ENCODE results near the gene EFNA5. TPM values are rescaled to one million over a fixed set of nuclear protein-coding genes. Genes with fewer than 3 reads are reported as not detected.

EFNA5 gene
- polyA plus RNA-seq, 1 donor (not counting 4 experiments of a cell fraction or from before 2014, with no cell fraction given), result 4.8 TPM

DNA sequence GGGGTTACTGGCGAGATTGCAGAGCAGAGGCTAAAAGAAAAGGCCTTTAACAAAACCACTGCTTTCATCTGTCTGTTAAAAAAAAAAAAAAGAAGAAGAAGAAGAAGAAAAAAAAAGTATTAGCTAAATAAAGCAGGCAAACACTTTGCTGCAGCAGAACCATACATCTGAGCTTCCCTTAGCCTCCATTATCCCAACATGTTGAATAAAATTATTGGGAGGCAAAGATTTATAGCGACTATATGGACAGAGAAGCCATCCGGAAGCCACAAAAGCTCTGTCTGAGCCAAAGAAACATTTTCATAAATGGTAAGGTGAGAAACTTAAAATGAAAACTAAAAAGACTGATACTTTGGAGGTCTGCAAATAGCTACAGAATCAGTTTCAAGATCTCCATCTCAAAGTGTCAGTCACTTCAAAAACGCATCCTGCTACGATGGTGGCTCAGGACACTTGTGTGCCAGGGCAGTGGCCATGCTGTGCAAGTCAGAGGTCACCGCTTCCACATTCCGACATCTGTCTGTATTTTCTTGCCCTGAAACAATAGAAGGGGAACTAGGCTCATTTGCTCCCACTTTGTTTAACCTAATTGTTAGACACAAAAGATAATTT lies 9.6 kb downstream of the EFNA5 start:
- Histone ChIP-seq H3K36me3 (ENCODE audit: control insufficient read depth in 2 of 2, extremely low read depth in 1 of 2, insufficient read depth in 2 of 2, low read length in 2 of 2) (no peaks in the 10 kb centered on the region), H3K4me3 (ENCODE audit: control insufficient read depth in 2 of 3, extremely low read depth in 1 of 3, insufficient read depth in 2 of 3, low read depth in 1 of 3, low read length in 3 of 3) (no peak overlapping the region), H3K9me3 (ENCODE audit: control insufficient read depth, low read depth, low read length) (no peaks in the 10 kb centered on the region), H3K4me2 (ENCODE audit: control insufficient read depth, extremely low read depth, insufficient read depth, low read depth, low read length) (no peak overlapping the region), H3K79me2 (ENCODE audit: control insufficient read depth, insufficient read depth, low read length) (peaks cover 54% of the 10 kb centered on the region), H2AFZ (ENCODE audit: control insufficient read depth, low read length) (no peak overlapping the region), H3K27me3 (ENCODE audit: control insufficient read depth, extremely low read depth, insufficient read depth, low read length) (no peaks in the 10 kb centered on the region), H3K4me1 (ENCODE audit: control insufficient read depth, extremely low read depth, insufficient read depth, low read length) (peaks cover 3% of the 10 kb centered on the region), H3K9ac (ENCODE audit: control insufficient read depth, extremely low read depth, insufficient read depth, low read length) (no peak overlapping the region), H3K27ac (ENCODE audit: control insufficient read depth, insufficient read depth, low read length) (no peak overlapping the region), H3K9me1 (ENCODE audit: control insufficient read depth, extremely low read depth, insufficient read depth, low read length) (no peaks in the 10 kb centered on the region), H4K20me1 (ENCODE audit: control insufficient read depth, extremely low read depth, insufficient read depth, low read length) (no peaks in the 10 kb centered on the region)
- FAIRE-seq (no peak), DNase-seq (ENCODE audit: low read depth, low spot score) (no peak)
- TF ChIP-seq, protein P1, sequence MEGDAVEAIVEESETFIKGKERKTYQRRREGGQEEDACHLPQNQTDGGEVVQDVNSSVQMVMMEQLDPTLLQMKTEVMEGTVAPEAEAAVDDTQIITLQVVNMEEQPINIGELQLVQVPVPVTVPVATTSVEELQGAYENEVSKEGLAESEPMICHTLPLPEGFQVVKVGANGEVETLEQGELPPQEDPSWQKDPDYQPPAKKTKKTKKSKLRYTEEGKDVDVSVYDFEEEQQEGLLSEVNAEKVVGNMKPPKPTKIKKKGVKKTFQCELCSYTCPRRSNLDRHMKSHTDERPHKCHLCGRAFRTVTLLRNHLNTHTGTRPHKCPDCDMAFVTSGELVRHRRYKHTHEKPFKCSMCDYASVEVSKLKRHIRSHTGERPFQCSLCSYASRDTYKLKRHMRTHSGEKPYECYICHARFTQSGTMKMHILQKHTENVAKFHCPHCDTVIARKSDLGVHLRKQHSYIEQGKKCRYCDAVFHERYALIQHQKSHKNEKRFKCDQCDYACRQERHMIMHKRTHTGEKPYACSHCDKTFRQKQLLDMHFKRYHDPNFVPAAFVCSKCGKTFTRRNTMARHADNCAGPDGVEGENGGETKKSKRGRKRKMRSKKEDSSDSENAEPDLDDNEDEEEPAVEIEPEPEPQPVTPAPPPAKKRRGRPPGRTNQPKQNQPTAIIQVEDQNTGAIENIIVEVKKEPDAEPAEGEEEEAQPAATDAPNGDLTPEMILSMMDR (optimal IDR thresholded peaks at IDR 0.05 in 1 of 3, IDR thresholded peaks at IDR 0.05 in 1 of 3, conservative IDR thresholded peaks at IDR 0.05 in 1 of 3; ENCODE audit: extremely low read depth in 1 of 3, insufficient read depth in 2 of 3, low read length in 3 of 3), result no peak
- no peak for TF ChIP-seq EZH2 (IDR thresholded peaks at IDR 0.05; ENCODE audit: low read length)
- dilution Hi-C loops (cut with MboI; ENCODE audit: extremely low pct_ligation_motif_present, low sequenced_read_pairs), result no loop called here

DNA sequence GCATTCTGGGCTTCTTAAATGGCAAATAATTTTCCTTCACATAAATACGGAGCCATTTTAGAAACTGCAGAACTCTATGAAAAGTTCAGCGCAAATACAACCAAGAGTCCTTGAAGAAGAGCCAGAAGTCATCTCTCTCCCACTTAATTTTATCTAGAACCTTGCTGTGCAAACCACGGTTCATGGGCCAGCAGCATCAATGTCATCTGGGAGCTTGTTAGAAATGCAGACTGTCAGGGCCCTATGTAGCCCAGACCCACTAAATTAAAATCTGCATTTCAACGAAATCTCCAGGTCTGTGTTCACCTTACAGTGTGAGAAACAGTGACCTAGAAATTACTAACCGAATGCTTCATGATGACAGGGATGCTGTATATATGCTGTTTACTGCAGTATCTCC lies 12.2 kb downstream of the EFNA5 start:
- Histone ChIP-seq H3K9ac (ENCODE audit: control insufficient read depth, extremely low read depth, insufficient read depth, low read length) (no peak overlapping the region), H4K20me1 (ENCODE audit: control insufficient read depth, extremely low read depth, insufficient read depth, low read length) (no peaks in the 10 kb centered on the region), H3K27ac (ENCODE audit: control insufficient read depth, insufficient read depth, low read length) (no peak overlapping the region), H3K27me3 (ENCODE audit: control insufficient read depth, extremely low read depth, insufficient read depth, low read length) (no peaks in the 10 kb centered on the region), H3K4me1 (ENCODE audit: control insufficient read depth, extremely low read depth, insufficient read depth, low read length) (peaks cover 15% of the 10 kb centered on the region), H3K4me2 (ENCODE audit: control insufficient read depth, extremely low read depth, insufficient read depth, low read depth, low read length) (no peak overlapping the region), H3K79me2 (ENCODE audit: control insufficient read depth, insufficient read depth, low read length) (peaks cover 55% of the 10 kb centered on the region), H2AFZ (ENCODE audit: control insufficient read depth, low read length) (no peak overlapping the region), H3K9me3 (ENCODE audit: control insufficient read depth, low read depth, low read length) (no peaks in the 10 kb centered on the region), H3K9me1 (ENCODE audit: control insufficient read depth, extremely low read depth, insufficient read depth, low read length) (no peaks in the 10 kb centered on the region), H3K4me3 (ENCODE audit: control insufficient read depth in 2 of 3, extremely low read depth in 1 of 3, insufficient read depth in 2 of 3, low read depth in 1 of 3, low read length in 3 of 3) (no peak overlapping the region), H3K36me3 (ENCODE audit: control insufficient read depth in 2 of 2, extremely low read depth in 1 of 2, insufficient read depth in 2 of 2, low read length in 2 of 2) (no peaks in the 10 kb centered on the region)
- TF ChIP-seq, protein P1 (optimal IDR thresholded peaks at IDR 0.05 in 1 of 3, IDR thresholded peaks at IDR 0.05 in 1 of 3, conservative IDR thresholded peaks at IDR 0.05 in 1 of 3; ENCODE audit: extremely low read depth in 1 of 3, insufficient read depth in 2 of 3, low read length in 3 of 3), result no peak
- TF ChIP-seq EZH2 (IDR thresholded peaks at IDR 0.05; ENCODE audit: low read length), result no peak
- no peak for DNase-seq (ENCODE audit: low read depth, low spot score)
- dilution Hi-C loops (cut with MboI; ENCODE audit: extremely low pct_ligation_motif_present, low sequenced_read_pairs), result no loop called here
- FAIRE-seq, result no peak

Measured in keratinocyte (primary cell).